GM21619 (cell line): ENCODE measurements around the gene CDK6.

Source experiments
- ATAC-seq: cut with Tn5 transposase; IDR thresholded peaks from one replicate; pipeline ENCODE4 v1.9.1; 2021; ENCODE audit not compliant: unreplicated experiment

CDK6 gene

GRCh38 chr7:92652536-92652935 is 183.8 kb downstream of the CDK6 start:
- no peak for ATAC-seq

DNA sequence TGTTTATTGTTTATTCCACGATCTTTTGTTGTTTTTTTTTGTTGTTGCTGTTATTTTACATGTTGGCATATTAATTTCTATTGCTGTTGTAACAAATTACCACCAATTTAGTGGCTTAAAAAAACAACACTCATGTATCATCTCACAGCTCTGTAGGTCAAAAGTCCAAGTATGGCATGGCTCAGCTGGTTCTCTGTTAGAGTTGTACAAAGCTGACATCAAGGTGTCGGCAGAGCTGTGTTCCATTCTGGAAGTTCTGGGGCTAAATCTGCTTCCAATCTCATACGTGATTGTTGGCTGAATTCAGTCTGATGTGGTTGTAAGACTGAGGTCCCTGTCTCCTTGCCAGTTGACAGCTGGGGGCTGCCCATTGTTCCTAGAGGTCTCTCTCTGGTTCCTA is 186.0 kb downstream of the CDK6 start:
- ATAC-seq = no peak

- peak; percentile 68 for ATAC-seq
These were observed 188.3 kb downstream of the CDK6 start for GRCh38 chr7:92648067-92648466.

DNA sequence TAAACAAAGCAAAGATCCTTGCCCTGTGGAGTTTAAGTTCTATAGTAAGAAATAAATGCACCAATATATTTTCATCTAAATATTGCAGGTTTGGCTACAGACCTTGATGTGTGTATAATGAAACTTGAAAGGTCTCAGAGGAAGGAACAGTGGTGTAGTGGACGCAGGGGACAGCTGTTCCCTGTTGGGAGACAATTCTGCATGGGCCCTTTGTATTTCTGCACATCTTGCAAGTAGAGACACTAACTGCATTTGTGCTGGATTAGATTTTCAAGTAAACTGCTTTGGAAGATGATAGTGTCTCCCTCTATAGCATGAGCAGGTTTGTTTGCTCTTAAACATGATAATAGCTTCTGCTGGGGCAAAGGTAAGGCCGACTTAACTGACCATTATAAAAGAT is 188.7 kb downstream of the CDK6 start:
- ATAC-seq = no peak

DNA sequence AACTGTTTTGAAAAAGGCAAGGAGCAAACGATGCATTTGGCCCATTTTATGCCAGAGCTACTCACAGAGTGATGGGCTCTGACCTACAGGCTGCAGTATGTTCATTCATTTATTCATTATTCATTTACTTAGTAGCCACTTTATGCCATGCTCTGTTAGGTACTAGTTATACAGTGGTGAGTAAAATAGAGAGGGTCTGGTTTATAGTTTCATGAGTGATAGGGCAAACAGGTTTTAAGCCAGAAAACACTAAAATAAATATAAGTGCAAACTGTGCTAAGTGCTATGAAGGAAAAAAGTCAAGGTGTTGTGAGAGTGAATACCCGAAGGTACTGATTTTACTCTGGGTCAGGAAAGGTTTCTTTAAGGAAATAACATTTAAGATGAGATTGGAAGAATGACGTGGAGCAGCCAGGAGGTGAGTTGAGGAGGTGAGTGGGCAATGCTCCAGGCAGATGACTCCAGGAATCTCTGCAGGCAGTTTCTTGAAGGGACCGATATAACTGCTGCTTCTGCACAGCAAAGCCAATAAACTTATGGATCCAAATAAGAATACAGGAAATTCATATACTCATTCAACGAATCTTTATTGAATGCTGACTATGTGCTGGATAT is 189.3 kb downstream of the CDK6 start:
- ATAC-seq = peak; percentile 46

DNA sequence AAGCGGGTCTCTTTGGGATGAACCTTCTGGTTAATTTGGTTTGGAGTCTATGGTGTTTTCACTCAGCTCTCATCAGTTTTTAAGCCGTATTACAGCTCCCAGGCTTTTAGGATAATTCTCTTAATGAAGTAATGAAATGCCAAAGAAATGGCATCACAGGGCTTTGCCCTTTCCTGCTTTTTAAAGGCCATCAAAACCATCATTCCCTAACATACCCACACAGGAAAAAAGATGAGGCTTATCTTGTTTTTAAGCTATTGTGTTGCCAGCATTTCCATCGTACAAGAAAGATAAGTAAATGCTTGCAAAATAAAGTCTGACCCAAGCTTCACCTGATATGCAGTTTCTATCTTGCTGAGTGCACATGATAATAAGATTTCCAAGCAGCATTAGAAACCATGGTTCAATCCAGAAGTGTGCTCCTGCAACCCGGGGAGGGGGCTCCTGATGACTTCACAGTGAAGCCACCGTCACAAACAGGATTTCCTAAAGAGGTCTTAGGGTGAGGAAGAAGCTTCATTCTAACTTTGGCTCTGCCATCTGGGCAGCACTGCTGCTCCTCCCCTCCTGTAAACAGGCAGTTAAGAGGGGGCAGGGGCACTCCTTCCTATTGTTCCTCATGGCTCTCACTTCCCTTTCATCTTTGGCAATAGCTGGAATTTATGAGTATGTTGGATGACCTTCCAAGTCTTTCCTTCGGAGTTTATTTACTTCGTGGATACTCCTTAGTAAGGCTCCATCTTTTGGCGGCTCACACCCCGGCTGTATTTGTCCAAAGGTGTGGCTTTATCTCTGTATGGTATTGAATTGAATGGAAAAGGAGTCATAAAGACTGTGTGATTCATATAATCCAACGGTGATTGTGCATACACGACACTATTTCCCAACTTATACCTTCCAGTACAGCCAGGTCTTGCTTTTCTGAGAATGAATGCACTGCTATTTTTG is 191.0 kb downstream of the CDK6 start:
- ATAC-seq = no peak

- no peak for ATAC-seq
These were observed 191.8 kb downstream of the CDK6 start for GRCh38 chr7:92644406-92645113.

GRCh38 chr7:92643821-92644220 is 192.6 kb downstream of the CDK6 start:
- ATAC-seq = no peak

- peak; percentile 72 for ATAC-seq
These were observed 194.4 kb downstream of the CDK6 start for GRCh38 chr7:92641921-92642511.

- ATAC-seq = no peak
These were observed 196.4 kb downstream of the CDK6 start for GRCh38 chr7:92639966-92640365.

GRCh38 chr7:92639213-92639896 is 197.0 kb downstream of the CDK6 start:
- no peak for ATAC-seq

DNA sequence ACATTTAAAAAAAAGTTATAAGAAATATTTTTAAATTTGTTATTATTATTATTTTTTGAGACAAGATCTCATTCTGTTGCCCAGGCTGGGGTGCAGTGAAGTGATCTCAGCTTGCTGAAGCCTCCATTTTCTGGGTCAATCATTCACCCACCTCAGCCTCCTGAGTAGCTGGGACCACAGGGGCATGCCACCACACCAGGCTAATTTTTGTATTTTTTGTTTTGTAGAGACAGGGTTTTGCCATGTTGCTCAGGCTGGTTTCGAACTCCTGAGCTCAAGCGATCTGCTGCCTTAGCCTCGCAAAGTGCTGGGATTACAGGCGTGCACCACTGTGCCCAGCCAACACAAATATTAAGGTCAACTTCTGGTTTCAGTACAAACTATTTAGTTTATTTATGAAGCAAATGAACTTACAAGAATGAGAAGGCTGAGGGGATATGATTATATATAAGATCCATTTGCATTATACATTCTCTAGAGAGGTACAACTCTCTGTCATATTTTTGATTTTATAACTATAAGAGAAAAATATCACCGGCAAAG is 200.3 kb downstream of the CDK6 start:
- no peak for ATAC-seq

DNA sequence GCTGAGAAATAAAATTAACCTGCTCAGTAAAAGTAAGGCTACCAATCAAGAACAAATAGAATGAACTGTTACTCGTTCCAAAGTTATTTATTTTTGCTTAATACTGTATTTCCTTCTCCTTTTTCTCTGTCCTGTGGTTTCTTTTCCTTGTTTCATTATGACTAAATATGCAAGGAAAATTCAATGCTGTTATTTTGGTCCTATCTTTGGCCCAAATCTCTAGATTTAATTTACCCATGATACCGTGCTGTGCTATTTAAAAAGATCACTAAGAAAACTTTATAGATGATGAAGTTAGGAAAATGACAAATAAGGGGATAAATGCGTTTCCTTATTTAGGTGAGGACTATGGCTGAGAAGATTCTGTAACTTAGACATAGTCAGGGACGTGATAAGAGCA is 200.8 kb downstream of the CDK6 start:
- ATAC-seq = no peak

- ATAC-seq = peak; percentile 37
These were observed 201.4 kb downstream of the CDK6 start for GRCh38 chr7:92634924-92635519.

- ATAC-seq = no peak
These were observed 202.2 kb downstream of the CDK6 start for GRCh38 chr7:92634205-92634604.

DNA sequence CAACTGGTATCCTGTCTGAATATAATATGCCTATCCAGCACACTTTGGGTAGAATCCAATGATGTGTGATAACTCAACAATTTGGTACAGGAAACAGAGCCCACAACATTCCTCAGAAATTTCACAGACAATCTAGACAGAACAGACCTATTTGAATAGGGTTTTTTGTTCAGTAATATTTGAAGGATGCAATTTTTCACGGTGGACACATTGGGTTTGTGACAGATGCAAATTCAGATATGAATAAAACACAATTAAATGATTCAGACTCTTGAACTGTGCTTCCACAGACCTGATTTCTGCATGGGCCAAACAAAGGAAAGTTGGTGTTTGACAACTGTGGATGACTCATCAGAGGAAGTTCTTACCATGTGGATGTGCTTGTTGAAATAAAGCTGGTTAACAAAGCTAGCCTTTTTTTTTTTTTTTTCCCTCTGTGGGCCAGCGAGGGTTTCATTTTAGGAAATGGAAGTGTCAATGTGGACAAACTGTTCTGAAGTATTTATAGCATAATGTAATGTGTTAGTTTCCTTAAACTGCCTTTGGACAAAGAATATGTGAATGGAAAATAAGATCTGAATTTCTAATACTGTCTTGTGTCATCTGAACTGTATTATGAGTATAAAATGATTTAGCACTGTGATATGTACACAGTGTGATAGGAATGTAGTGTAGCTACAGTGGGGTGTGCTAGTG is 203.0 kb downstream of the CDK6 start:
- no peak for ATAC-seq

DNA sequence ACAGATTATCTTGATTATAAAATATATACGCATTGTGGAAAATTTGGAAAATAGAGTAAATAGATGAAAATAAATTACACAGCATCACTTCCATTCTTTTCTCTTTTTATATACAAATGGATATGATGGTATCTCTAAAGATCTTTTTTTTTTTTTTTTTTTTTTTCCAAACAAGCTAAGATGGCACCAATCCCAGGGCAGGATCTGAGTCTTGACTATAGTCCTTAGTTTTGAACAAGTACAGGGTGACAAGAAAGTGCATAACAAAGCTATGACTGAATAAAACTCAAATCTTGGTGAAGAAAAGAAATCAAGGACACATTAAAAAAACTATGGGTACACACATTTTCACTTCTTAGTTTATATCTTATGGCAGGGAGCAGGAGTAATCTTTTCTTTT is 203.6 kb downstream of the CDK6 start:
- ATAC-seq = no peak

- peak; percentile 13 for ATAC-seq
These were observed 204.4 kb downstream of the CDK6 start for GRCh38 chr7:92631850-92632487.
